ENCODE measurements around the gene ARHGEF26. TPM values are rescaled to one million over a fixed set of nuclear protein-coding genes. Genes with fewer than 3 reads are reported as not detected.

Gene ARHGEF26
- polyA plus RNA-seq, 1 donor (not counting 4 experiments of a cell fraction or from before 2014, with no cell fraction given): 2.2 TPM

DNA sequence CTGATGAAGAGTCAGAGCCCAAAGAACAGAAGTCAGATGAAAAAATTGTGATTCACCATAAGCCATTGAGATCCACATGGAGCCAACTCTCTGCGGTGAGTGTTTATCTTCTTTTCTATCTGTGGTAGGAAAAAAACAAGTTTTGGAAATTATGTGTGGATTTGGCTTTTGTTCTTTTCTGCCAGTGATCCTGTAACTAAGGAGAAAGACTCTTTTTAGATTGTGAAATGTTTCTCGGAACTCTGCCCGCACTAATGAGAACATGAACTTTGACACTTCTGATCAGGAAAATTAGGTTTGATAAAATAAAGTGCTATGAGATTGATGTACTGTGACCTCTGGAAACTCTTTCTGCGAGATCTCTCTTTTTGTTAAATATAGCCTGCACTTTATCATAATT, 8.4 kb downstream of the ARHGEF26 start:
- Histone ChIP-seq H3K27ac (ENCODE audit: control insufficient read depth, insufficient read depth, low read length) (no peak overlapping the region), H3K4me2 (ENCODE audit: control insufficient read depth, extremely low read depth, insufficient read depth, low read depth, low read length) (no peak overlapping the region), H4K20me1 (ENCODE audit: control insufficient read depth, extremely low read depth, insufficient read depth, low read length) (no peaks in the 10 kb centered on the region), H3K79me2 (ENCODE audit: control insufficient read depth, insufficient read depth, low read length) (peaks cover 3% of the 10 kb centered on the region), H3K36me3 (ENCODE audit: control insufficient read depth in 2 of 2, extremely low read depth in 1 of 2, insufficient read depth in 2 of 2, low read length in 2 of 2) (peaks cover 0 to 1% of the 10 kb centered on the region in 2 experiments), H3K9ac (ENCODE audit: control insufficient read depth, extremely low read depth, insufficient read depth, low read length) (no peak overlapping the region), H3K4me1 (ENCODE audit: control insufficient read depth, extremely low read depth, insufficient read depth, low read length) (peaks cover 27% of the 10 kb centered on the region), H3K27me3 (ENCODE audit: control insufficient read depth, extremely low read depth, insufficient read depth, low read length) (no peaks in the 10 kb centered on the region), H3K4me3 (ENCODE audit: control insufficient read depth in 2 of 3, extremely low read depth in 1 of 3, insufficient read depth in 2 of 3, low read depth in 1 of 3, low read length in 3 of 3) (no peak overlapping the region), H3K9me1 (ENCODE audit: control insufficient read depth, extremely low read depth, insufficient read depth, low read length) (no peaks in the 10 kb centered on the region), H2AFZ (ENCODE audit: control insufficient read depth, low read length) (no peak overlapping the region), H3K9me3 (ENCODE audit: control insufficient read depth, low read depth, low read length) (no peaks in the 10 kb centered on the region)
- dilution Hi-C loops (cut with MboI; ENCODE audit: extremely low pct_ligation_motif_present, low sequenced_read_pairs): no loop called here
- TF ChIP-seq EZH2 (IDR thresholded peaks at IDR 0.05; ENCODE audit: low read length) (no peak), CTCF (optimal IDR thresholded peaks at IDR 0.05 in 1 of 3, IDR thresholded peaks at IDR 0.05 in 1 of 3, conservative IDR thresholded peaks at IDR 0.05 in 1 of 3; ENCODE audit: extremely low read depth in 1 of 3, insufficient read depth in 2 of 3, low read length in 3 of 3) (no peak)
- FAIRE-seq (peak; percentile 62), DNase-seq (ENCODE audit: low read depth, low spot score) (no peak)

- FAIRE-seq: peak; percentile 83
- peaks cover 3% of the 10 kb centered on the region for H3K79me2 ChIP-seq (ENCODE audit: control insufficient read depth, insufficient read depth, low read length)
- H3K27me3 ChIP-seq (ENCODE audit: control insufficient read depth, extremely low read depth, insufficient read depth, low read length): no peaks in the 10 kb centered on the region
- peak overlapping the region; percentile 55 for H3K27ac ChIP-seq (ENCODE audit: control insufficient read depth, insufficient read depth, low read length)
- H3K9me3 ChIP-seq (ENCODE audit: control insufficient read depth, low read depth, low read length): no peaks in the 10 kb centered on the region
- H3K4me1 ChIP-seq (ENCODE audit: control insufficient read depth, extremely low read depth, insufficient read depth, low read length): peaks cover 33% of the 10 kb centered on the region
- TF ChIP-seq CTCF (optimal IDR thresholded peaks at IDR 0.05 in 1 of 3, IDR thresholded peaks at IDR 0.05 in 1 of 3, conservative IDR thresholded peaks at IDR 0.05 in 1 of 3; ENCODE audit: extremely low read depth in 1 of 3, insufficient read depth in 2 of 3, low read length in 3 of 3): no peak
- no peak for TF ChIP-seq EZH2 (IDR thresholded peaks at IDR 0.05; ENCODE audit: low read length)
- H4K20me1 ChIP-seq (ENCODE audit: control insufficient read depth, extremely low read depth, insufficient read depth, low read length): no peaks in the 10 kb centered on the region
- H2AFZ ChIP-seq (ENCODE audit: control insufficient read depth, low read length): peak overlapping the region; percentile 41
- peak overlapping the region; percentile 58 for H3K4me2 ChIP-seq (ENCODE audit: control insufficient read depth, extremely low read depth, insufficient read depth, low read depth, low read length)
- peaks cover 0 to 1% of the 10 kb centered on the region in 2 experiments for H3K36me3 ChIP-seq (ENCODE audit: control insufficient read depth in 2 of 2, extremely low read depth in 1 of 2, insufficient read depth in 2 of 2, low read length in 2 of 2)
- peak overlapping the region; percentile 7 for H3K9ac ChIP-seq (ENCODE audit: control insufficient read depth, extremely low read depth, insufficient read depth, low read length)
- no peak for DNase-seq (ENCODE audit: low read depth, low spot score)
- H3K4me3 ChIP-seq (ENCODE audit: control insufficient read depth in 2 of 3, extremely low read depth in 1 of 3, insufficient read depth in 2 of 3, low read depth in 1 of 3, low read length in 3 of 3): no peak overlapping the region
- dilution Hi-C loops (cut with MboI; ENCODE audit: extremely low pct_ligation_motif_present, low sequenced_read_pairs): no loop called here
- no peaks in the 10 kb centered on the region for H3K9me1 ChIP-seq (ENCODE audit: control insufficient read depth, extremely low read depth, insufficient read depth, low read length)
Measured at GRCh38 chr3:154130540-154130939, 9.3 kb downstream of the ARHGEF26 start.

All from keratinocyte (primary cell).